GM12892 (cell line): ENCODE data around the gene BARHL1.

ENCODE experiments used
- DNase-seq: peaks from one replicate; pipeline ENCODE4 v3.0.0; 2011; ENCODE audit not compliant: insufficient read length
- FAIRE-seq: peaks from 2 replicates; lab custom pipeline; 2011; peaks lifted over from hg19 to GRCh38; lab: Jason Lieb, UNC
- POLR2A ChIP-seq: IDR thresholded peaks from 2 replicates; pipeline ENCODE4 v1.6.1; 2011; ENCODE audit warnings: low read depth, low read length, control low read depth
- POLR2AphosphoS5 ChIP-seq: IDR thresholded peaks from 2 replicates; pipeline ENCODE4 v1.6.1; 2011; ENCODE audit warnings: low read depth, low read length, control low read depth
- TAF1 ChIP-seq: IDR thresholded peaks from 2 replicates; pipeline ENCODE4 v1.6.1; 2011; ENCODE audit warnings: low read depth, mild to moderate bottlenecking, control low read depth, low read length, borderline replicate concordance

BARHL1 gene

GRCh38 chr9:132606066-132606465, 23.7 kb downstream of the BARHL1 start:
- TF ChIP-seq POLR2A (no peak), POLR2AphosphoS5 (no peak), TAF1 (no peak)
- DNase-seq, result no peak
- FAIRE-seq, result no peak

GRCh38 chr9:132609184-132609583, 26.8 kb downstream of the BARHL1 start:
- TF ChIP-seq TAF1 (no peak), POLR2A (no peak), POLR2AphosphoS5 (no peak)
- FAIRE-seq, result no peak
- no peak for DNase-seq

- DNase-seq, result no peak
- no peak for FAIRE-seq
- TF ChIP-seq TAF1 (no peak), POLR2A (no peak), POLR2AphosphoS5 (no peak)
These were observed 27.4 kb downstream of the BARHL1 start for GRCh38 chr9:132609829-132610228.

- TF ChIP-seq POLR2AphosphoS5, result no peak
- no peak for TF ChIP-seq POLR2A
- no peak for TF ChIP-seq TAF1
- FAIRE-seq (no peak), DNase-seq (no peak)
These were observed 28.3 kb downstream of the BARHL1 start for GRCh38 chr9:132610661-132611060.

- FAIRE-seq (no peak), DNase-seq (no peak)
- TF ChIP-seq TAF1, result no peak
- TF ChIP-seq POLR2AphosphoS5, result no peak
These were observed 31.9 kb downstream of the BARHL1 start for GRCh38 chr9:132614324-132614723.

- DNase-seq (no peak), FAIRE-seq (no peak)
- TF ChIP-seq POLR2AphosphoS5 (no peak), TAF1 (no peak), POLR2A (no peak)
These were observed 33.4 kb downstream of the BARHL1 start for GRCh38 chr9:132615774-132616173.

GRCh38 chr9:132616725-132617124, 34.3 kb downstream of the BARHL1 start:
- FAIRE-seq (no peak), DNase-seq (no peak)
- TF ChIP-seq TAF1, result no peak
- no peak for TF ChIP-seq POLR2A
- no peak for TF ChIP-seq POLR2AphosphoS5

GRCh38 chr9:132622159-132622558, 39.8 kb downstream of the BARHL1 start:
- no peak for DNase-seq
- TF ChIP-seq TAF1 (no peak), POLR2AphosphoS5 (no peak), POLR2A (no peak)
- FAIRE-seq, result no peak

- FAIRE-seq (no peak), DNase-seq (no peak)
- TF ChIP-seq TAF1 (no peak), POLR2AphosphoS5 (no peak), POLR2A (no peak)
These were observed 43.9 kb downstream of the BARHL1 start for GRCh38 chr9:132626285-132626684.

GRCh38 chr9:132627106-132627505, 44.7 kb downstream of the BARHL1 start:
- no peak for FAIRE-seq
- DNase-seq, result no peak
- TF ChIP-seq TAF1 (no peak), POLR2A (no peak), POLR2AphosphoS5 (no peak)

GRCh38 chr9:132627594-132627993, 45.2 kb downstream of the BARHL1 start:
- FAIRE-seq (no peak), DNase-seq (no peak)
- TF ChIP-seq TAF1 (no peak), POLR2A (no peak), POLR2AphosphoS5 (no peak)

- FAIRE-seq, result no peak
- TF ChIP-seq POLR2A (no peak), POLR2AphosphoS5 (no peak), TAF1 (no peak)
- DNase-seq, result no peak
These were observed 46.3 kb downstream of the BARHL1 start for GRCh38 chr9:132628746-132629145.

- no peak for TF ChIP-seq POLR2AphosphoS5
- no peak for TF ChIP-seq TAF1
- TF ChIP-seq POLR2A, result no peak
- DNase-seq, result no peak
- FAIRE-seq, result no peak
These were observed 47.7 kb downstream of the BARHL1 start for GRCh38 chr9:132630116-132630515.

- TF ChIP-seq POLR2A, result no peak
- no peak for TF ChIP-seq TAF1
- TF ChIP-seq POLR2AphosphoS5, result no peak
- FAIRE-seq (no peak), DNase-seq (no peak)
These were observed 48.4 kb downstream of the BARHL1 start for GRCh38 chr9:132630811-132631210.

GRCh38 chr9:132631280-132631679, 48.9 kb downstream of the BARHL1 start:
- no peak for FAIRE-seq
- no peak for DNase-seq
- TF ChIP-seq TAF1 (no peak), POLR2A (no peak), POLR2AphosphoS5 (no peak)
